HG03439 (cell line): ENCODE measurements around the gene FRMD4A.
"Not testable (repeated sequence)": the region's sequence is repeated elsewhere in the genome, so short reads cannot be mapped to it uniquely, and the experiment has no call there.

ENCODE experiments used
- ATAC-seq: cut with Tn5 transposase; IDR thresholded peaks from one replicate; pipeline ENCODE4 v1.9.1; 2021; ENCODE audit warnings: mild to moderate bottlenecking, moderate library complexity; ENCODE audit not compliant: unreplicated experiment

FRMD4A gene

GRCh38 chr10:13867822-13868221 lies 462.9 kb downstream of the FRMD4A start:
- no peak for ATAC-seq

DNA sequence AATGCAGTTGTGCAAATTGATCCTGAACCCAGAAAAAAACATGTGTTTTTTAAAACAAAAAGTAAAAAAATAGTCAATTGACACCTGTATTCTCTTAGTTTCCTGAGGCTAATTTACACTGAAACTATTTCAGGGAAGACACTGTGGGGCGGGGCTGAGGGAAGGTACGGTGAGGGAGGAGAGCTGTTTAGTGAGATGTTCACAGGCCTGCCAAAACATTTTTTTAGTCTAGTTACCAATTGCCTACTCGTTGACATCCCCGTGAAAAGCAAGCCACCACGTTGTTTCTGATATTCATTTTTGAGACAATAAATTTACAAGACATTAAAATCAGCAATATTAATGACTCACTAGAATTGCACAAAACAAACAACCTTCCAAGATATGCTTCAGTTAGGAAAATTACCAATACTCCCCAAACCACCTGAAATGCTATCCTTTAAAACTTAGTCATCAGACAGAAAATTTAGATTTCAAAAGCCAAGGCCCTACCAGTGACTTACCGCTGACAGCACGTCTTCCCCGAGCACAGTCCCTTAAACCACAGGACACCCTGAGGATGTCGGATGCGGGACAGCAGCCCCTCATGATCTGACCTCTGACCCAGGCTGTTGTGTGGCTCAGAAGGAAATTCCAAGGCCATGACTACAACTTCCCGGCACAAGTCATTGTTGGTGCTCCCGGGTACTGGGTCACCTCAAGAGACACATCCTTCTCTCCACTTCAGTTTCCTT lies 464.8 kb downstream of the FRMD4A start:
- no peak for ATAC-seq

DNA sequence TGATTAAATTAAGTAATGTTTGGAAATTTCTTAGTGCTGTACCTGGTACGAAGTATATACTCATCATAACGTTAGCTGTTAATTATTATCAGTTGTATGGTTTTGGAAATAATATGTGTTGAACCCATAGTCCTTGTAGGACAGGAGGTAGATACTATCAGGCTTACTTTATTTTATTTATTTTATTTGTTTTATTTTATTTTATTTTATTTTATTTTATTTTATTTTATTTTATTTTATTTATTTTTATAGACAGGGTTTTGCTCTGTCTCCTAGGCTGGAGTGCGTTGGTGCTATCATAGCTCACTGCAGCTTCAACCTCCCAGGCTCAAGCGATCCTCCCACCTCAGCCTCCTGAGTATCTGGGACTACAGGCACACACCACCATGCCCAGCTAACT lies 465.5 kb downstream of the FRMD4A start:
- ATAC-seq: not testable (repeated sequence)

- ATAC-seq: no peak
Observed at GRCh38 chr10:13862546-13863233, 468.0 kb downstream of the FRMD4A start.

DNA sequence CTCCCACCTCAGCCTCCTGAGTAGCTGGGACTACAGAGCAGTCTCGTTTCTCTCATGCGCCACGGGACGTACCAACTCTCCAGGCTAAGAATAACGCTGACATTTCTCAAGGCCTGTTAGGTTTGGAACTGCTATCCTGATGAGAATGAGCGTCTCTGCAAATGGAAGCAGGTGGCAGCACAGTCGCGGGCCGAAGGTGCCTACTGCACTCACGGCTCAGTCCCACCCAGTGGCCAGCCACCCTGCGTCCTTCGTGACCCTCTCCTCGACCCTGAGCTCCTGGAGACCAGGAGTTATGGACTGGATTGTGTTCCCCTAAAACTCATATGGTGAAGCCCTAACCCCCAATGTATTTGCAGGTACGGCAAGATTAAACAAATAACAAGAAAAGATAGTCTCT lies 469.8 kb downstream of the FRMD4A start:
- ATAC-seq: no peak

DNA sequence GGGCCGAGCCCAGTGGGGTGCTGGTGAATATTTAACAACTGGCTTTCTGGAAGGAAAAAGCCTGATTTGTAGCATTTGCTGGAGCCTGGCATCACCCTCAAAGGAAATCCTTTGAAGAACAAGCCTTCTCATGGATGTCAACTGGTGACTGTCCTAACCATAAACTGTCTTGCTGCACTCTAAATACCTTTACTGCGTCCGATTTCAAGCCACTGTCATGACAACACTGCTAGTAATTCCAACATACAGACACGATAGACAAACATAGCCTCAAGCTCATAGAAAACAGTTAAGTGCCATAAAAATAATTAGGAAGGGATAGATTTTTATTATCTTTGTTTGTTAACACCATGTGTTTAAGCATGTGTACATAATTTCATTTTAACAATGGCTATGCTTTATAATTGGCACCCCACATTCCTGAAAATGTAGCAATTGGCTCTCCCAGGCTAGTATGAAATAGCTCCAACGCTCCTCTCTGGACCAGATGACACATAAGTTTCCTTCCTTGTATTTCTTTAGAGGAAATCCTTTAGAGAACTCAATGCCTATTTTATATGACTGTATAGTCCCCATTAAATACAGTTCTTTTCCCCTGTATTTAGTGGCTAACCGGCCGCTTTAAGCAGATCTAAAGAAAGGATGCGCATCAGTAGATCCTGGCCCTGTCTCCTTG lies 470.6 kb downstream of the FRMD4A start:
- ATAC-seq: no peak

GRCh38 chr10:13858709-13859108 lies 472.0 kb downstream of the FRMD4A start:
- ATAC-seq: no peak

DNA sequence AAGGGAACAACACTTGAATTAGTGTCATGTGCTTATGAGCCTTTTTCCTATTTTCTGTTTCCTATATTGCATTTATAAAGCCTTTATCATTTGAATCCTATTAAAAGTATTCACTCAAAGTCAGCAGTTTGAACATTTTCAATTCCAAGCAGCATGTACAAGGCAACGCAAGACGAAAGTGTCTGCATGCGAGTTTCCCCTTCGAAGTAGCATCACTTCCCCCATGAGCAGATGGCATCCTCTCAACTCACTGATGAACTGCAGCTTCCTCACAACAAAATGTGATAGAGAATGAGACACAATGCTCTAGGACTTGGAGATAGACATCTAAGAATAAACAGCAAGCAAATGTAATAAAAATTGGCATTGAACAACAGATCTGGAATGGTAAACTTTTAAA lies 473.3 kb downstream of the FRMD4A start:
- no peak for ATAC-seq

DNA sequence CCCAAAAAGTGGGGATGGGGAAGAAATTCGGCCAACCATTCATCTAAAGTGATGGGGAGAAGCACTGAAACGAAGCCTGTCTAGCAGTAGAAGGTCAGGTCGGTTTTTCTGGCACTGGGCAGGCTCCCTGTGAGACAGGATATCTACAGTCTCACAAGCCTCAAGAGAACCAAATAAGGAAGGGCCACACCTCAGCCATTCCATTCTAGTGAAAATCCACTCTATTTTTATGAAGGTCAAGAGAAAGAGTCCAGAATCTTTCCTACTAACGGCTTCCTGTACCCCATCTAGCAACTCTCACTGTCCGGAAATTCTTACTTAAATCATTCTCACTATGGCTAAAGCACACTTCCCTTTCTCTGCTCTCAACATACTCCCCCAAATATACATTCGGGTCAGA lies 476.9 kb downstream of the FRMD4A start:
- no peak for ATAC-seq

DNA sequence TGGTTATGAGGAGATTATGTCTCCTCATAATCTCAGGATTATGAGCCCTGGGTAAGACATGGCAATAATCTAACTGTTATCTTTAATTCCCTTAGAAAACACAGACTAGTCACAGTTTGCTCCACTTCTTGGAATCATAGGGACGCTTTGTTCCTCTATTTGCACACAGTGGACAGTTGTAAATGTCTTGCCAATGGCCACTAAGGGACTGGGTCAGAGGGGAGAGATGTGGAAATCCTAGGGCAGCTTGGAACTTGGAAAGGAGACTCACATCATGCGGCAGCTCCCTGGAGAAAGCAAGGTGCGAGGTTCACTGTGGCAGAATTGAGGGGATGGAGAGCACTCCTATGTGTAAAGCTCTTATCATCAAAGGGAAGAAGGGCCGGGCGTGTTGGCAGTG lies 477.9 kb downstream of the FRMD4A start:
- ATAC-seq: no peak

DNA sequence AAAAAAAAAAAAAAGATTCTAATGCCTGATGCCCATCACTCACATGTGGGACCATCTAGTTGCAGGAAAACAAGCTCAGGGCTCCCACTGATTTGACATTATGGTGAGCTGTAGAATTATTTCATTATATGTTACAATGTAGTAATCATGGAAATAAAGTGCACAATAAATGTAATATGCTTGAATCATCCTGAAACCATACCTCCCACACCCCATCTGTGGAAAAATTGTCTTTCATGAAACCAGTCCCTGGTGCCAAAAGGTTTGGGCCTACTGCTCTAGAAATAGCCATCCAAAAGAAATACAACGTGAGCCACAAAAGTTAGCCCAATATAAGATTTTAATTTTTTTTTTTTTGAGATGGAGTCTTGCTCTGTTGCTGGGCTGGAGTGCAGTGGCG lies 478.8 kb downstream of the FRMD4A start:
- no peak for ATAC-seq

DNA sequence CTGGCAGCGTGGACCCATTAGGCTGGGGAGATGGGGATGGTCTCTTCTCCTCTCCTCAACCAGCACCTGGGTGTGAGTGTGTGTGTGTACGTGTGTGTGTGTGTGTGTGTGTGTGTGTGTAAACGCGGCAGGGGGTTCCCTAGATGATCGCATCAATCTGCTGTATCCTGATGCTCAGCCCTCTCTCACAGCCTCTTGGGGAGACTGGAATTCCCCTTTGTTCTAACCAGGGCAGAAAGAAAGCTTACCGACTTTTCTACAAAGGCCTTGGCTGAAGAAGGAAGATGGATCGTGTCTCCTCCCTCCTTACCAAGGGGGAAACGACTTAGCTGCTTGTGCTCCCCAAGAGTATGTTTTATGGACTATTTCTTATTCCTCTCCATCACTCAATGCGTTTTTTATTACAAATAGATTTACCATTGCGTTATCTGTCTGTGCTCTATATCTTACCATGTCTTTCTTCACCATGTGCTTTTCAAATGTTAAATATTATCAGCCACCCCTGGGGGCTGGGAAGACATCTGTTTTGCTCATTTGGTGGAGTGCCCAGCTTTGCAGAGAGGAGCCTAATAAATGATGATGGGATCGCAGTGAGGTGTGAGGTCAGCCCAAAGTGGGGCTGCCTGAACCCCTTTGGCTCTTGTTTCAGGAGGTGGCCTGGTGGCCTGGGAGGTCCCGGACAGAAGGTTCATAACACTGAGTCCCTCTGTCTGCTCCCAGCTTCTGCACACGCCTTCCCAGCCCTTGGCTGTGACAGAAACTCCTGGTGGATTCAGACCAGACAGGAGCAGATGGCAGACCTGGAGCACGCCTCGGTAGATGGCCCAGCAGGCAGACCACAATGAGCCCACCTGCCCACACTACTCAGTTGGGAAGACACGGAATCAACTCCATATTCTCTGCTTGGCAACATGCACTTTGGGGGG lies 481.9 kb downstream of the FRMD4A start:
- no peak for ATAC-seq

DNA sequence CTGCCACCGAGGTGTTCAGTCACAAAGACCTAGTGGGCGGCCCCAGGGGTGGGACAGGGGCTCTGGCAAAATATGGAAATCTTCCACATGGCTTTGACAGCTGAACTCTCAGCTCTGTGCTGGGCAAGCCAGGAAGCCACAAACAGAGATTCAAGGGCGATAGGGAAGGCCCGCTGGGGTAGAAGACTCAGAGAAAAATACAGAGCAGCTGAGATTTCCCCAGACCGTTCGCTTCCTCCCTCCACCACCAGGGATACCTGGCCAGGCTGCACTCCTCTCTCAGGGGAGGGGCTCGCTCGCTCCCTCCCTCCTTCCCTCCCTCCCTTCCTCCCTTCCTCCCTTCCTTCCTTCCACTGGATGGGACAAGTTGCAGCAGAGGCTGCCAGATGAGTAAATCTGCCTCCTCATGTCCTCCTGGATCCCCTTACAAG lies 483.5 kb downstream of the FRMD4A start:
- no peak for ATAC-seq

GRCh38 chr10:13845897-13846296 lies 484.8 kb downstream of the FRMD4A start:
- no peak for ATAC-seq

- no peak for ATAC-seq
Observed at GRCh38 chr10:13844651-13845050, 486.1 kb downstream of the FRMD4A start.

DNA sequence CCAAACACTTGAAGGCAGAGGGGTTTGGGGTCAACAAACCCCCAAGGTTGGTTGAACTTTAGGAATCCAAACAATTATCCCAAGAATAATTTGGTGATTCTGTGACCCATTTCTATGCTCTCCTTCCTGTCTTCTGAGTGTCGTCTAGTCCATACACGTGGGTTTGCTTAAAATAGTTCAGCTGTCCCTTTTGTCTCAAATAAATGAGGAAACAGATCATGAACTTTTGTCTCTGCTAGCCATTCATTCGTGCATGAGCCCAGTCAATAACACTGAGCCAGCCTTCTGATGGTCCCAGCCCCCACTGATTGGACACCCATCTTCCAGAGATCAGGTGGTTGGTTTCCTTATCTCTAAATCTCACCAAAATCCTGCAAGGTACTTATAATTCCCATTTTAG lies 488.6 kb downstream of the FRMD4A start:
- no peak for ATAC-seq

- no peak for ATAC-seq
Observed at GRCh38 chr10:13840036-13840435, 490.7 kb downstream of the FRMD4A start.

GRCh38 chr10:13839430-13839990 lies 491.2 kb downstream of the FRMD4A start:
- no peak for ATAC-seq

DNA sequence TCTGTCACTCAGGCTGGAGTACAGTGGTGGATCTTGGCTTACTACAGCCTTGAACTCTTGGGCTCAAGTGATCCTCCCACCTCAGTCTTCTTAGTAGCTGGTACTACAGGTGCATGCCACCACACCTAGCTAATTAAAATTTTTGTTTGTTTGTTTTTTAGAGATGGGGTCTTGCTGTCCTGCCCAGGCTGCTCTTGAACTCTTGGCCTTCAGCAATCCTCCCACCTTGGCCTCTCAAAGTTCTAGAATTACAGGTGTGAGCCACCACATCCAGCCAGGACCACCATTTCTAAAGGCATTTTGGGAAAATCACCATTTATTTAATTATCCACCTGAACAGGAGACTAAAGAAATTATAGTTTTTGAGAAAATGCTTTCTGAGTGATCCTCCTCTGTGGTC lies 491.7 kb downstream of the FRMD4A start:
- ATAC-seq: no peak

DNA sequence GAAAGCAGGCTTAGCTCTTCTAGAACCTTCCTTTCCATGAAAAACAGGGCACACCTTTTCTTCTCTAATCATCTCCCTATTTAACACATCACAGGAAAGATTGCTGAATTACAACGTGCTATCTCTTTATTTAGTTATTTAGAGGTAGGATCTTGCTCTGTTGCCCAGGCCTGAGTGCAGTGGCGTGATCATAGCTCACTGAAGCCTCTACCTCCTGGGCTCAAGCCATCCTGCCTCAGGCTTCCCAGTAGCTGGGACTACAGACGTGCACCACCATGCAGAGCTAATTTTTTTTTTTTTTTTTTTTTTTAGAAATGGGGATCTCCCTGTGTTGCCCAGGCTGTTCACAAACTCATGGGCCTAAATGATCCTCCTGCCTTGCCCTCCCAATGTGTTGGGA lies 492.8 kb downstream of the FRMD4A start:
- no peak for ATAC-seq
